ENCODE results near the gene PRKCZ.

Gene PRKCZ

DNA sequence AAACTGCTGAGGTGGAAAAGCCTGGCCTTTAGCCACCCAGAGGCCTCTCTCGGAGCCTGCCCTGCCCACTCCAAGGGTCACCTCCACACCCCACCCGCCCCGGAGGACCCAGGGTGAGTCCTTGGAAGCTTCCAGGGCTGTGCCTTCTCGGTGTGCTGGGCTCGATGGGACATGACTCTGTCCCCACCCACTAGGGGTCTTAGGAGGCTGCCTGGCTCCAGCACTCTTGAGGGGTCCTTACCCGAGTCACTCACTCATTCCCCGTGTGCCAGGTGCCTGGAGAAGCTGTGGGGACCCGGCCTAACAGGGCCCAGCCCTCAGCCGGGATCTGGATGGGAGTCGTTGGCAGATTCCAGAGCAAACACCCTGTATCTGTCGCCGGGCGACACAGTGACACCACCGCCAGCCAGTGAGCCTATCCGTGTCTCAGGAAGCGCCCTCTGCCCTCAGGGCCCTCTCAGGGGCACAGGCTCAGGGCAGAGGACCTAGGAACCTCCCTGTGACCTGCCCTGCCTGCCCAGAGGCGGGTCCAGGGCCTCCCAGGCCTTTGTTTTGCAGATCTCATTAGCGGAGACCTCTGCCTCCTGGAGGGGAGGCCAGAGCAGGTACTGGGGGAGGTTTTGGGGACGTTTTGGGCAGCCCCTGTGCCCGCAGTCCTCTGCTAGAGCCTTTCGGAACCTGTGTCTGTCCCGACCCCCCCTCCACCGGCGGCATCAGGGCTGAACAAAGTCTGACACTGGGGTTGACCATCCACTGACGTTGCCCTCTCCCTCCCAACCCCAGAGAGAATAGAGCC lies 3.1 kb upstream of the PRKCZ start:
- TF ChIP-seq ZNF274 (IDR thresholded peaks at IDR 0.05; ENCODE audit: low read depth, low read length) (no peak), YY1 (IDR thresholded peaks at IDR 0.05; ENCODE audit: insufficient read depth, insufficient read length) (no peak), SUZ12 (IDR thresholded peaks at IDR 0.05; ENCODE audit: extremely low read depth, insufficient read depth, insufficient read length) (no peak)
- Histone ChIP-seq H3K9ac (ENCODE audit: insufficient read length, low read depth) (peak overlapping the region; percentile 44), H3K27me3 (ENCODE audit: insufficient read depth, insufficient read length) (peaks cover 36% of the 10 kb centered on the region), H3K36me3 (ENCODE audit: insufficient read depth, insufficient read length, low read length) (no peaks in the 10 kb centered on the region), H3K4me3 (ENCODE audit: insufficient read length, low read depth) (peak overlapping the region; percentile 28), H3K4me1 (ENCODE audit: insufficient read depth, insufficient read length) (peaks cover 16% of the 10 kb centered on the region), H3K9me3 (ENCODE audit: insufficient read depth, low read length) (no peaks in the 10 kb centered on the region)
- DNase-seq (ENCODE audit: low read depth, low spot score) = no peak

DNA sequence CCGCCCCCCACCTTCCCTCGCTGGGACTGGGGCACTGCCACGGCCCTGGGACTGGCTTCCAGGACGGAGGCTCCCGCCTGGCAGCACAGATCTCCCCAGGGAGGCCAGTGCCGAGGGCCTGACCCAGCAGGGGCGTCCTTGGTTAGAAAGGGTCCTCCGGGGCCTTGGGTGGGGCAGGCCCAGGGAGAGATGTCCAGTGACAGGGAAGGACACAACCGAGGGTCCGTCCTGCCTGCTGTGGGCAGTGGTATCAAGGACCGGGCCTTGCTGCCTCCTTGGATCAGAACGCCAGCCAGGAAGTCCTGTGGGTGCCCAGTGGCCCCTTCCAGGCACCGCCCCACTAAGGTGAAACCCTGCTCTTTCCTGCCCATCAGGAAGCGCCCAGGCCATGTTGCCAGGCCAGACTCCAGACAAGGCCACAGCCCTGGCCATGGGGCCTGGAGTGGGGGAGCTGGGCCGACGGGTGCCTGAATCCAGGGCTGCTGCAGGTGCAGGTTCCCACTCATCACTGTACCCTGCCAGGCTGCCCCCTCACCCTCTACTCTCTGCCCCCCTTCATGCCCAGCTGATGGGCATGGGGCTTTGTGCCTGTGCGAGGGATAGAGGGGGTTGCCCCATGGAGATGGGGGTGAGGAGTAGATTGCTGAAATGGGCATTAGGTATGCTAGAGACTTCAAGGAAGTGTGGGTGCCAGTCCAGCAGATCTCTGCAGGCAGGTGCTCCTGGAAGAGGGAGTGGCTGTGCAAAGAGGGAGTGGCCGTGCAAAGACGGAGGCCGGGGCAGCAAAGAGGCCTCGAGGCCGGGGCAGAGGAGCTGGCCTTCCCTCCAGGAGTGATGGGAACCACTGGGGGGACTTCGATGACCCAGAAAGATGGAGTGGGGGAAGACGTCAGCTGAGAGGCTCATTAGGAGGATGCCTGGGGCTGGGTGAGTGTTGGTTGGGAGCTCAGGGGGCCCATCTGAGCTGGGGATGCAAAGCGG lies 2.2 kb upstream of the PRKCZ start:
- no peak overlapping the region for H3K9ac ChIP-seq (ENCODE audit: insufficient read length, low read depth)
- H3K4me3 ChIP-seq (ENCODE audit: insufficient read length, low read depth) = no peak overlapping the region
- TF ChIP-seq YY1 (IDR thresholded peaks at IDR 0.05; ENCODE audit: insufficient read depth, insufficient read length) = no peak
- TF ChIP-seq ZNF274 (IDR thresholded peaks at IDR 0.05; ENCODE audit: low read depth, low read length) = no peak
- TF ChIP-seq SUZ12 (IDR thresholded peaks at IDR 0.05; ENCODE audit: extremely low read depth, insufficient read depth, insufficient read length) = no peak
- peaks cover 14% of the 10 kb centered on the region for H3K4me1 ChIP-seq (ENCODE audit: insufficient read depth, insufficient read length)
- H3K27me3 ChIP-seq (ENCODE audit: insufficient read depth, insufficient read length) = peaks cover 36% of the 10 kb centered on the region
- H3K9me3 ChIP-seq (ENCODE audit: insufficient read depth, low read length) = no peaks in the 10 kb centered on the region
- no peaks in the 10 kb centered on the region for H3K36me3 ChIP-seq (ENCODE audit: insufficient read depth, insufficient read length, low read length)
- no peak for DNase-seq (ENCODE audit: low read depth, low spot score)

DNA sequence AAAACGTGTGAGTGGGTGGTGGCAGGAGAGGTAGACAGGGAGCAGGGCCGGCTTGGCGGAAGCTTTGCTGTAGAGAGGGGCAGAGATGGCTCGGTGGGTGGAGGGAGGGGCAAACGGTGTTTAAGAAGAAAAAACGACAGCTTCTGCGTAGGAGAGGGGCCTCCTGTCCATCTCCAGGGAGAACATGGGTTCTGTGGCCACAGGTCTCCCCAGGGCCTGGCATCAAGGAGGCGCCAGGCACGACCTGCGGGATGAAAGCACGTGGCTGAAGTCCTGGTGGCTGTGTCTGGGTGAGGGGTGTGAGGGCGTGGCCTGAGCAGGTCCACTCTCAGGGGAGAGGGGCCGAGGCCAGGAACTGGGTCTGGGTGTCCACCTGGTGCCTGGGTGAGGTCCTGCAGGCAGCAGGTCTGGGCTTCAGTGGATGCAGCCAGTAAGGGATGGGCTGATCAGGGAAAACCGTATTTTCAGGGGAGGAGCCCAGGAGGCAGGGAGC lies 940 bp upstream of the PRKCZ start:
- peaks cover 36% of the 10 kb centered on the region for H3K27me3 ChIP-seq (ENCODE audit: insufficient read depth, insufficient read length)
- H3K4me3 ChIP-seq (ENCODE audit: insufficient read length, low read depth) = peak overlapping the region; percentile 57
- DNase-seq (ENCODE audit: low read depth, low spot score) = peak; percentile 54
- H3K9me3 ChIP-seq (ENCODE audit: insufficient read depth, low read length) = no peaks in the 10 kb centered on the region
- H3K4me1 ChIP-seq (ENCODE audit: insufficient read depth, insufficient read length) = peaks cover 11% of the 10 kb centered on the region
- H3K36me3 ChIP-seq (ENCODE audit: insufficient read depth, insufficient read length, low read length) = no peaks in the 10 kb centered on the region
- TF ChIP-seq SUZ12 (IDR thresholded peaks at IDR 0.05; ENCODE audit: extremely low read depth, insufficient read depth, insufficient read length) = no peak
- TF ChIP-seq YY1 (IDR thresholded peaks at IDR 0.05; ENCODE audit: insufficient read depth, insufficient read length) = no peak
- TF ChIP-seq ZNF274 (IDR thresholded peaks at IDR 0.05; ENCODE audit: low read depth, low read length) = no peak
- peak overlapping the region; percentile 65 for H3K9ac ChIP-seq (ENCODE audit: insufficient read length, low read depth)

- Histone ChIP-seq H3K27me3 (ENCODE audit: insufficient read depth, insufficient read length) (peaks cover 30% of the 10 kb centered on the region), H3K4me1 (ENCODE audit: insufficient read depth, insufficient read length) (peaks cover 11% of the 10 kb centered on the region), H3K9me3 (ENCODE audit: insufficient read depth, low read length) (no peaks in the 10 kb centered on the region), H3K36me3 (ENCODE audit: insufficient read depth, insufficient read length, low read length) (peaks cover 2% of the 10 kb centered on the region), H3K9ac (ENCODE audit: insufficient read length, low read depth) (peak overlapping the region; percentile 79), H3K4me3 (ENCODE audit: insufficient read length, low read depth) (peak overlapping the region; percentile 72)
- no peak for DNase-seq (ENCODE audit: low read depth, low spot score)
- no peak for TF ChIP-seq SUZ12 (IDR thresholded peaks at IDR 0.05; ENCODE audit: extremely low read depth, insufficient read depth, insufficient read length)
- TF ChIP-seq ZNF274 (IDR thresholded peaks at IDR 0.05; ENCODE audit: low read depth, low read length) = no peak
- no peak for TF ChIP-seq YY1 (IDR thresholded peaks at IDR 0.05; ENCODE audit: insufficient read depth, insufficient read length)
Measured at GRCh38 chr1:2050461-2050792, 216 bp downstream of the PRKCZ start.

DNA sequence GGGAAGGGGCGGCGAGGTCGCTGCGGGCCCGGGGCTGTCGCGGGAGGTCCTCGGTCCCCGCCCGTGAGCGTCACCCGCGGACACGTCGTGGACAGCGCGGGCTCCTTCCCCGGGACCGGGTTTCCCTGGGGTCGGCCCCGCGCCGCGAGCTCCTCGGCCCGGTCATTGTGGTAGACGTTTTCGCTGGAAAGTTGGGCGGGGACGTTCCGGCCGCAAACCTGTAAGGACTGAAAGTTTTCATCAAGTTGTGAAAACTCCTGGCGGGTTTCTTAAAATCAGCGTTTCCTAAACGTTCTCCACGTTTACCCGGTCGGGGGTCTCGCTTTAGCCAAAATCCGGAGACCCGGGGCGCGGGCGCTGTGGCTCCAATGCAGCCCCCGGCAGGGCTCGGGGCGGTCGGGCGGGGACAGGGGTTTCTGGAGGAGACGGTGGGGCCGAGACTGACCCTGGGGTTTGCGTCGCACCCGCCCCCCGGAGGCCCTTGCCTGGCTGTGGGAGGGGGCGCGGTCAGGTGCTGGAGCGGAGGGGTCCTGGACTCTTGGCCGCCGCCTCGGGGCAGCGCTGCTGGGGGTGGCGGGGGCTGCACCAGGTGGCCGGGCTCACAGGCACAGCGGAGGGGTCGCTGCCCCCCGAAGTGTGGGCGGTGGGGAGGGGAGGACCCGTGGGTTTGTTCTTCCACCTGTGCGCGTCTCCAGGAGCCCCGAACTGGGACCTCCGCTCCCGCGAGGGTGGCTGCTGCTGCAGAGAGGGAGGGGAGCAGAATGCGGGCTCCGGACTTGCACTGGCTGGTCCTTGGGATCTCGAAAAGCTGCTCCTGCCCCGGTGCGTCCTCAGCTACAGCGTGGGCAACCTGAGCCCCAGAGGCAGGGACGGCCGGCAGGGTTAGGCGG lies 827 bp downstream of the PRKCZ start:
- Histone ChIP-seq H3K36me3 (ENCODE audit: insufficient read depth, insufficient read length, low read length) (peaks cover 8% of the 10 kb centered on the region), H3K4me3 (ENCODE audit: insufficient read length, low read depth) (peak overlapping the region; percentile 72), H3K9ac (ENCODE audit: insufficient read length, low read depth) (peak overlapping the region; percentile 79), H3K4me1 (ENCODE audit: insufficient read depth, insufficient read length) (peaks cover 11% of the 10 kb centered on the region), H3K9me3 (ENCODE audit: insufficient read depth, low read length) (no peaks in the 10 kb centered on the region), H3K27me3 (ENCODE audit: insufficient read depth, insufficient read length) (peaks cover 25% of the 10 kb centered on the region)
- no peak for TF ChIP-seq YY1 (IDR thresholded peaks at IDR 0.05; ENCODE audit: insufficient read depth, insufficient read length)
- TF ChIP-seq SUZ12 (IDR thresholded peaks at IDR 0.05; ENCODE audit: extremely low read depth, insufficient read depth, insufficient read length) = no peak
- TF ChIP-seq ZNF274 (IDR thresholded peaks at IDR 0.05; ENCODE audit: low read depth, low read length) = no peak
- DNase-seq (ENCODE audit: low read depth, low spot score) = no peak

DNA sequence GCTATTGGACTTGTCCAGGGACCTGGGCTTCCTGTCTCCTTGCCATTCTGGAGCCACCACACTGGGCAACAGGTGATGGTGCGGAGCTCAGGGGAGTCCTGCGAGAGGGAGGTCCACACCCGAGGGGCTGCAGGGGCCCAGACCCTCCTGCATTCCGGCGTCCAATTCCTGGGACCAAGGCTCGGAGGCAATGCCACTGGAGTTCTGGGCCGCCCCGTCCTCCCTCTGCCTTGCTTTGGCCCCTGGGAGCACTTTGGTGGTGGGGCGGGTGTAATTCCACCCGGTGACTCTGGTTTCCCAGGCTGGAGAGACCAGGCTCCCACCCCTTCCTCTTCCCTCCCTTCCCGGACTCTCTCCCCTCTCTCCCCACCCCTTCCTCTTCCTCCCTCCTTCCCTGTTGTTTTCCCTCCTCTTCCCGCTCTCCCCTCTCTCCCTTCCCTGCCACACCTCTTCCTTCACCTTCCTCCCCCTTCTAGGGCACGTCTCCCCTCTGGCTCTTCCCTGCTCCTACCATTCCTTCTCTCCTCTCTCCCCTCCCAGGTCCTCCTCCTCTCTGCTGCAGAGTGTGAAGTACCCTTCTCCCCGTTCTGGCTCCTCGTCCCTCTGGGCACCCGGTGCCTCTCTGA lies 2.0 kb downstream of the PRKCZ start:
- TF ChIP-seq SUZ12 (IDR thresholded peaks at IDR 0.05; ENCODE audit: extremely low read depth, insufficient read depth, insufficient read length) = no peak
- TF ChIP-seq YY1 (IDR thresholded peaks at IDR 0.05; ENCODE audit: insufficient read depth, insufficient read length) = no peak
- TF ChIP-seq ZNF274 (IDR thresholded peaks at IDR 0.05; ENCODE audit: low read depth, low read length) = no peak
- DNase-seq (ENCODE audit: low read depth, low spot score) = no peak
- no peak overlapping the region for H3K9ac ChIP-seq (ENCODE audit: insufficient read length, low read depth)
- H3K4me3 ChIP-seq (ENCODE audit: insufficient read length, low read depth) = no peak overlapping the region
- H3K4me1 ChIP-seq (ENCODE audit: insufficient read depth, insufficient read length) = peaks cover 8% of the 10 kb centered on the region
- H3K9me3 ChIP-seq (ENCODE audit: insufficient read depth, low read length) = no peaks in the 10 kb centered on the region
- peaks cover 12% of the 10 kb centered on the region for H3K36me3 ChIP-seq (ENCODE audit: insufficient read depth, insufficient read length, low read length)
- peaks cover 25% of the 10 kb centered on the region for H3K27me3 ChIP-seq (ENCODE audit: insufficient read depth, insufficient read length)

All from NT2/D1 (cell line).